SK-N-SH (cell line): Measurements from ENCODE around the gene ANO3. TPM values are rescaled to one million over a fixed set of nuclear protein-coding genes. Genes with fewer than 3 reads are reported as not detected.
A peak's percentile ranks its signal among the peaks of the same experiment; 100 is the strongest.

Experiments
- CTCF ChIA-PET: fragments of 300-600, 350-600 bp; formaldehyde crosslinking; extraction: SDS; loops from one replicate; lab custom pipeline; 2021; lab: Yijun Ruan, JAX
- POLR2A ChIA-PET: fragments of 350-600 bp; sonication (Branson Sonifier 250); formaldehyde crosslinking; extraction: SDS; loops from one replicate; lab custom pipeline; 2020; ENCODE audit warnings: antibody characterized with exemption, inconsistent platforms; lab: Yijun Ruan, JAX
- DNase-seq: peaks from one replicate; pipeline ENCODE4 v3.0.0; 2012
- H2AFZ ChIP-seq: fragments of 200-600 bp; sonication (generic); 2 replicates; pipeline ENCODE4 v1.8.1; 2016; ENCODE audit warnings: antibody characterized with exemption, mild to moderate bottlenecking, low read depth
- H3F3A ChIP-seq: fragments of 200-600 bp; sonication (generic); replicated peaks from 2 replicates; pipeline ENCODE3; 2016; ENCODE audit warnings: antibody characterized with exemption, mild to moderate bottlenecking; ENCODE audit not compliant: insufficient read depth
- H3K27ac ChIP-seq, 2 experiments: fragments of 200-500 bp in 1 of 2; fragments of 200-600 bp in 1 of 2; sonication (Bioruptor generic) in 1 of 2; sonication (generic), shearing (Covaris generic) in 1 of 2; 2 replicates each; pipeline versions ENCODE4 v1.5.1 to v1.6.1; 2014 to 2016; ENCODE audit warnings: low read depth in 2 of 2, inconsistent platforms in 1 of 2, low read length in 1 of 2, mild to moderate bottlenecking in 1 of 2, mixed read lengths in 1 of 2
- H3K27me3 ChIP-seq: fragments of 200-600 bp; sonication (generic), shearing (Covaris generic); 2 replicates; pipeline ENCODE4 v1.6.1; 2016; ENCODE audit warnings: mixed run types; ENCODE audit not compliant: insufficient read depth
- H3K36me3 ChIP-seq, 2 experiments: fragments of 200-500 bp in 1 of 2; fragments of 200-600 bp in 1 of 2; sonication (Bioruptor generic) in 1 of 2; sonication (generic) in 1 of 2; replicated peaks in 1 of 2; 2 replicates each; pipeline versions ENCODE3 to v1.5.1; 2014 to 2016; ENCODE audit warnings: low read length in 1 of 2, mild to moderate bottlenecking in 1 of 2; ENCODE audit not compliant: insufficient read depth in 2 of 2, control insufficient read depth in 1 of 2
- H3K4me1 ChIP-seq, 2 experiments: fragments of 200-500 bp in 1 of 2; fragments of 200-600 bp in 1 of 2; sonication (Bioruptor generic) in 1 of 2; sonication (generic), shearing (Covaris generic) in 1 of 2; 2 replicates each; pipeline versions ENCODE4 v1.5.1 to v1.6.1; 2014 to 2016; ENCODE audit warnings: low read depth in 1 of 2, low read length in 1 of 2, mixed run types in 1 of 2; ENCODE audit not compliant: insufficient read depth in 2 of 2, control insufficient read depth in 1 of 2
- H3K4me2 ChIP-seq: fragments of 200-600 bp; sonication (generic), shearing (Covaris generic); 2 replicates; pipeline ENCODE4 v1.6.1; 2017; ENCODE audit warnings: mixed run types
- H3K4me3 ChIP-seq, 2 experiments: fragments of 200-500 bp in 1 of 2; fragments of 200-600 bp in 1 of 2; sonication (Bioruptor generic) in 1 of 2; sonication (generic), shearing (Covaris generic) in 1 of 2; 2 replicates each; pipeline versions ENCODE4 v1.5.1 to v1.8.1; 2014 to 2016; ENCODE audit warnings: low read depth in 2 of 2, inconsistent platforms in 1 of 2, low read length in 1 of 2, mild to moderate bottlenecking in 1 of 2, mixed read lengths in 1 of 2, moderate library complexity in 1 of 2
- H3K79me2 ChIP-seq: fragments of 200-600 bp; sonication (generic); 2 replicates; pipeline ENCODE4 v1.8.1; 2017; ENCODE audit warnings: mild to moderate bottlenecking; ENCODE audit not compliant: insufficient read depth
- H3K9ac ChIP-seq: fragments of 200-600 bp; sonication (generic); 2 replicates; pipeline ENCODE4 v1.6.1; 2017; ENCODE audit warnings: mixed run types
- H3K9me2 ChIP-seq: fragments of 200-600 bp; sonication (generic); 2 replicates; pipeline ENCODE4 v1.6.1; 2017; ENCODE audit warnings: mixed run types
- H3K9me3 ChIP-seq: fragments of 200-600 bp; sonication (generic); 2 replicates; pipeline ENCODE4 v1.6.1; 2017; ENCODE audit warnings: mixed run types, mild to moderate bottlenecking, moderate library complexity
- H4K20me1 ChIP-seq: fragments of 200-600 bp; sonication (generic); 2 replicates; pipeline ENCODE4 v1.6.1; 2017; ENCODE audit warnings: mild to moderate bottlenecking, mixed run types; ENCODE audit not compliant: insufficient read depth
- CHD2 ChIP-seq: fragments of 150-350 bp; IDR thresholded peaks from 2 replicates; pipeline ENCODE4 v1.6.1; 2018; ENCODE audit warnings: low read length; ENCODE audit not compliant: partially characterized antibody
- EP300 ChIP-seq, 2 experiments: IDR thresholded peaks; 2 replicates each; pipeline versions ENCODE4 v1.4.0 to v1.6.1; 2012; ENCODE audit warnings: borderline replicate concordance in 1 of 2, low read depth in 1 of 2, low read length in 1 of 2
- FOSL2 ChIP-seq: IDR thresholded peaks from 2 replicates; pipeline ENCODE4 v1.4.0; 2012; ENCODE audit warnings: low read depth, mild to moderate bottlenecking, moderate library complexity, borderline replicate concordance
- GABPA ChIP-seq: IDR thresholded peaks from 2 replicates; pipeline ENCODE4 v1.4.0; 2012; ENCODE audit warnings: low read depth, mild to moderate bottlenecking
- GATA2 ChIP-seq: sonication (generic); formaldehyde crosslinking; IDR thresholded peaks from 2 replicates; pipeline ENCODE4 v1.5.0; 2020; ENCODE audit warnings: mild to moderate bottlenecking, missing genetic modification reagents
- NRF1 ChIP-seq: IDR thresholded peaks from 2 replicates; pipeline ENCODE4 v1.6.1; 2012; ENCODE audit warnings: low read depth, mild to moderate bottlenecking, low read length
- POLR2AphosphoS5 ChIP-seq: IDR thresholded peaks from 2 replicates; pipeline ENCODE4 v1.6.1; 2012; ENCODE audit warnings: low read depth, low read length
- RAD21 ChIP-seq: IDR thresholded peaks from 2 replicates; pipeline ENCODE4 v1.6.1; 2012; ENCODE audit warnings: mild to moderate bottlenecking, low read length
- RCOR1 ChIP-seq: fragments of 150-350 bp; IDR thresholded peaks from 2 replicates; pipeline ENCODE4 v1.6.1; 2017; ENCODE audit warnings: antibody characterized with exemption, low read length
- RFX5 ChIP-seq: IDR thresholded peaks from 2 replicates; pipeline ENCODE4 v1.6.1; 2012; ENCODE audit warnings: mild to moderate bottlenecking, improper control_type of control experiment, low read length
- SIN3A ChIP-seq: IDR thresholded peaks from 2 replicates; pipeline ENCODE4 v1.6.1; 2012; ENCODE audit warnings: low read depth, mild to moderate bottlenecking, low read length, moderate library complexity, borderline replicate concordance
- TAF1 ChIP-seq: IDR thresholded peaks from 2 replicates; pipeline ENCODE4 v1.6.1; 2012; ENCODE audit warnings: low read depth, mild to moderate bottlenecking, low read length, moderate library complexity, borderline replicate concordance
- TEAD4 ChIP-seq: IDR thresholded peaks from 2 replicates; pipeline ENCODE4 v1.4.0; 2012; ENCODE audit warnings: mild to moderate bottlenecking, borderline replicate concordance; ENCODE audit not compliant: insufficient read depth
- WGBS: methylation state at CpG from one replicate; pipeline ENCODE4 v1.1.6; 2017; ENCODE audit warnings: low lambda C conversion rate; 5-methylcytosine and 5-hydroxymethylcytosine counted together
- polyA plus RNA-seq, 3 experiments: library from polyadenylated mRNA; depleted of rRNA; stranded (reverse); fragments of >200 nt; gene quantifications; 2 replicates each; pipeline ENCODE4 v1.2.3, GENCODE V29; 2012
- TF ChIP-seq, protein P1 (sequence below): IDR thresholded peaks from 2 replicates; pipeline ENCODE4 v1.4.0; 2012; ENCODE audit warnings: low read depth
- TF ChIP-seq, protein P2 (sequence below): IDR thresholded peaks from 2 replicates; pipeline ENCODE4 v1.4.0; 2012; ENCODE audit warnings: low read depth, borderline replicate concordance
- TF ChIP-seq, protein P3 (sequence below): fragments of 150-350 bp; IDR thresholded peaks from 2 replicates; pipeline ENCODE4 v1.6.1; 2016; ENCODE audit warnings: mild to moderate bottlenecking, low read depth, low read length
- TF ChIP-seq, protein P4 (sequence below): IDR thresholded peaks from 2 replicates; pipeline ENCODE4; 2012
- TF ChIP-seq, protein P5 (sequence below): IDR thresholded peaks from 2 replicates; pipeline ENCODE4 v1.6.1; 2012; ENCODE audit warnings: mild to moderate bottlenecking, low read depth, low read length, moderate library complexity

ANO3 gene
- polyA plus RNA-seq, 1 of the 3 experiments (the other 2 are of a cell fraction): 0.13 TPM

DNA sequence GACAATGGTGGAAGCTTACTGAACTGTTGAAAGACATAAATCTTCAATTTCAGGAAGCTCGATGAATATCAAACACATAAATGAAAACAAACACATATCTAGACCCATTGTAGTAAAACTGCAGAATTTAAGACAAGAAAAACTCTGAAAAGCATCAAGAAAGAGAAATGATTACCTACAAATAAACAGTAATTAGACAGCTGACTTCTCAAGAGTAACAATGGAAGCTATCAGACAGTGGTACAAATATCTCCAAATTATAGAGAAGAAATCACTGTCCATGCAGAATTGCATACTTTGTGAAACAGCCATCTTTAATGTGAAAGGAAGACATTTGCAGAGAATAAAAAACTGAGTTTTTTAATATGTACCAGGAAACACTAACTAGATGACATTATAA is 45.7 kb downstream of the ANO3 start:
- H3K4me1 ChIP-seq: no peaks in the 10 kb centered on the region
- H2AFZ ChIP-seq: no peak overlapping the region
- no peaks in the 10 kb centered on the region for H3K79me2 ChIP-seq
- no peak overlapping the region for H3K27ac ChIP-seq
- H3F3A ChIP-seq: no peaks in the 10 kb centered on the region
- H3K4me2 ChIP-seq: no peak overlapping the region
- no peaks in the 10 kb centered on the region for H4K20me1 ChIP-seq
- no peak overlapping the region for H3K4me3 ChIP-seq
- ChIA-PET POLR2A (no interaction called here), CTCF (no interaction called here)
- H3K9ac ChIP-seq: no peak overlapping the region
- TF ChIP-seq, protein P1, sequence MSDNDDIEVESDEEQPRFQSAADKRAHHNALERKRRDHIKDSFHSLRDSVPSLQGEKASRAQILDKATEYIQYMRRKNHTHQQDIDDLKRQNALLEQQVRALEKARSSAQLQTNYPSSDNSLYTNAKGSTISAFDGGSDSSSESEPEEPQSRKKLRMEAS: no peak
- TF ChIP-seq TEAD4 (no peak), RFX5 (no peak), RCOR1 (no peak), NRF1 (no peak), GATA2 (CRISPR knock-in tag) (no peak), FOSL2 (no peak), TAF1 (no peak)
- TF ChIP-seq, protein P2, sequence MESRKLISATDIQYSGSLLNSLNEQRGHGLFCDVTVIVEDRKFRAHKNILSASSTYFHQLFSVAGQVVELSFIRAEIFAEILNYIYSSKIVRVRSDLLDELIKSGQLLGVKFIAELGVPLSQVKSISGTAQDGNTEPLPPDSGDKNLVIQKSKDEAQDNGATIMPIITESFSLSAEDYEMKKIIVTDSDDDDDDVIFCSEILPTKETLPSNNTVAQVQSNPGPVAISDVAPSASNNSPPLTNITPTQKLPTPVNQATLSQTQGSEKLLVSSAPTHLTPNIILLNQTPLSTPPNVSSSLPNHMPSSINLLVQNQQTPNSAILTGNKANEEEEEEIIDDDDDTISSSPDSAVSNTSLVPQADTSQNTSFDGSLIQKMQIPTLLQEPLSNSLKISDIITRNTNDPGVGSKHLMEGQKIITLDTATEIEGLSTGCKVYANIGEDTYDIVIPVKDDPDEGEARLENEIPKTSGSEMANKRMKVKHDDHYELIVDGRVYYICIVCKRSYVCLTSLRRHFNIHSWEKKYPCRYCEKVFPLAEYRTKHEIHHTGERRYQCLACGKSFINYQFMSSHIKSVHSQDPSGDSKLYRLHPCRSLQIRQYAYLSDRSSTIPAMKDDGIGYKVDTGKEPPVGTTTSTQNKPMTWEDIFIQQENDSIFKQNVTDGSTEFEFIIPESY: no peak
- TF ChIP-seq, protein P3, sequence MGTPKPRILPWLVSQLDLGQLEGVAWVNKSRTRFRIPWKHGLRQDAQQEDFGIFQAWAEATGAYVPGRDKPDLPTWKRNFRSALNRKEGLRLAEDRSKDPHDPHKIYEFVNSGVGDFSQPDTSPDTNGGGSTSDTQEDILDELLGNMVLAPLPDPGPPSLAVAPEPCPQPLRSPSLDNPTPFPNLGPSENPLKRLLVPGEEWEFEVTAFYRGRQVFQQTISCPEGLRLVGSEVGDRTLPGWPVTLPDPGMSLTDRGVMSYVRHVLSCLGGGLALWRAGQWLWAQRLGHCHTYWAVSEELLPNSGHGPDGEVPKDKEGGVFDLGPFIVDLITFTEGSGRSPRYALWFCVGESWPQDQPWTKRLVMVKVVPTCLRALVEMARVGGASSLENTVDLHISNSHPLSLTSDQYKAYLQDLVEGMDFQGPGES: no peak
- 3% methylated on average over 1 of the region's 1 CpG for WGBS
- H3K9me3 ChIP-seq: peaks cover 13% of the 10 kb centered on the region
- H3K27me3 ChIP-seq: no peaks in the 10 kb centered on the region
- no peaks in the 10 kb centered on the region for H3K36me3 ChIP-seq
- no peak for DNase-seq
- no peaks in the 10 kb centered on the region for H3K9me2 ChIP-seq

DNA sequence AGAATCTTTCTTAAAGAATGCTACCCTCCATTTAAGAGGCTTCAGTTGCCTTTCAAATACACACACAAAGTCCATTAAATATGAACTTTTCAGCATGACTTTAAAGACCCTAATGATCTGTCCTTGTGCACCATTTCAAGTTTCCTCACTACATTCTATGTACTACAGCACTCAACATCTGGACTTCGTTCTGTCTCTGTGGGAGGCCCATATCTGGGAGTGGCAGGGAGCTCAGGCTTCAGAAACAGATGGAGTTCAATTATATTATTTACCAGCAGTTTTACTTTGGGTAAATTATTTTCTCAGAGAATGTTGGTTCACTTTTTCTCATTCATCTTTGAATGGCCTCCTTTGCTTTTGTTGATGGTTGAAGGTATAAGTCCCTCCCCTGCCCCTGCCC is 67.4 kb downstream of the ANO3 start:
- WGBS: 46% methylated on average over 1 of the region's 1 CpG
- no peaks in the 10 kb centered on the region for H4K20me1 ChIP-seq
- H3K79me2 ChIP-seq: no peaks in the 10 kb centered on the region
- no peaks in the 10 kb centered on the region for H3K27me3 ChIP-seq
- H3K4me3 ChIP-seq: no peak overlapping the region
- POLR2A ChIA-PET: no interaction called here
- no peaks in the 10 kb centered on the region for H3F3A ChIP-seq
- CTCF ChIA-PET: no interaction called here
- no peaks in the 10 kb centered on the region for H3K36me3 ChIP-seq
- H3K9me3 ChIP-seq: no peaks in the 10 kb centered on the region
- H2AFZ ChIP-seq: no peak overlapping the region
- TF ChIP-seq, protein P4, sequence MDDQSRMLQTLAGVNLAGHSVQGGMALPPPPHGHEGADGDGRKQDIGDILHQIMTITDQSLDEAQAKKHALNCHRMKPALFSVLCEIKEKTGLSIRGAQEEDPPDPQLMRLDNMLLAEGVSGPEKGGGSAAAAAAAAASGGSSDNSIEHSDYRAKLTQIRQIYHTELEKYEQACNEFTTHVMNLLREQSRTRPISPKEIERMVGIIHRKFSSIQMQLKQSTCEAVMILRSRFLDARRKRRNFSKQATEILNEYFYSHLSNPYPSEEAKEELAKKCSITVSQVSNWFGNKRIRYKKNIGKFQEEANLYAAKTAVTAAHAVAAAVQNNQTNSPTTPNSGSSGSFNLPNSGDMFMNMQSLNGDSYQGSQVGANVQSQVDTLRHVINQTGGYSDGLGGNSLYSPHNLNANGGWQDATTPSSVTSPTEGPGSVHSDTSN: no peak
- TF ChIP-seq GABPA: no peak
- TF ChIP-seq POLR2AphosphoS5: no peak
- no peak for TF ChIP-seq CHD2
- no peak for TF ChIP-seq RAD21
- TF ChIP-seq, protein P5, sequence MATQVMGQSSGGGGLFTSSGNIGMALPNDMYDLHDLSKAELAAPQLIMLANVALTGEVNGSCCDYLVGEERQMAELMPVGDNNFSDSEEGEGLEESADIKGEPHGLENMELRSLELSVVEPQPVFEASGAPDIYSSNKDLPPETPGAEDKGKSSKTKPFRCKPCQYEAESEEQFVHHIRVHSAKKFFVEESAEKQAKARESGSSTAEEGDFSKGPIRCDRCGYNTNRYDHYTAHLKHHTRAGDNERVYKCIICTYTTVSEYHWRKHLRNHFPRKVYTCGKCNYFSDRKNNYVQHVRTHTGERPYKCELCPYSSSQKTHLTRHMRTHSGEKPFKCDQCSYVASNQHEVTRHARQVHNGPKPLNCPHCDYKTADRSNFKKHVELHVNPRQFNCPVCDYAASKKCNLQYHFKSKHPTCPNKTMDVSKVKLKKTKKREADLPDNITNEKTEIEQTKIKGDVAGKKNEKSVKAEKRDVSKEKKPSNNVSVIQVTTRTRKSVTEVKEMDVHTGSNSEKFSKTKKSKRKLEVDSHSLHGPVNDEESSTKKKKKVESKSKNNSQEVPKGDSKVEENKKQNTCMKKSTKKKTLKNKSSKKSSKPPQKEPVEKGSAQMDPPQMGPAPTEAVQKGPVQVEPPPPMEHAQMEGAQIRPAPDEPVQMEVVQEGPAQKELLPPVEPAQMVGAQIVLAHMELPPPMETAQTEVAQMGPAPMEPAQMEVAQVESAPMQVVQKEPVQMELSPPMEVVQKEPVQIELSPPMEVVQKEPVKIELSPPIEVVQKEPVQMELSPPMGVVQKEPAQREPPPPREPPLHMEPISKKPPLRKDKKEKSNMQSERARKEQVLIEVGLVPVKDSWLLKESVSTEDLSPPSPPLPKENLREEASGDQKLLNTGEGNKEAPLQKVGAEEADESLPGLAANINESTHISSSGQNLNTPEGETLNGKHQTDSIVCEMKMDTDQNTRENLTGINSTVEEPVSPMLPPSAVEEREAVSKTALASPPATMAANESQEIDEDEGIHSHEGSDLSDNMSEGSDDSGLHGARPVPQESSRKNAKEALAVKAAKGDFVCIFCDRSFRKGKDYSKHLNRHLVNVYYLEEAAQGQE: no peak
- no peak for TF ChIP-seq EP300 (IDR thresholded peaks at IDR 0.05; ENCODE audit: borderline replicate concordance in 1 of 2, low read depth in 1 of 2, low read length in 1 of 2)
- no peak for TF ChIP-seq SIN3A
- no peaks in the 10 kb centered on the region for H3K9me2 ChIP-seq
- no peak overlapping the region for H3K27ac ChIP-seq
- peaks cover 0 to 5% of the 10 kb centered on the region in 2 experiments; a peak in 1 of 4 replicates for H3K4me1 ChIP-seq
- DNase-seq: peak; percentile 5
- H3K4me2 ChIP-seq: no peak overlapping the region
- H3K9ac ChIP-seq: no peak overlapping the region
